Neural progenitor cell (in vitro differentiated cells): ENCODE measurements around the gene KIR3DL3.
"Not testable (repeated sequence)": the region's sequence is repeated elsewhere in the genome, so short reads cannot be mapped to it uniquely, and the experiment has no call there.

Source experiments
- EZH2 ChIP-seq: fragments of 200-600 bp; sonication (generic); IDR thresholded peaks from 2 replicates; pipeline ENCODE4 v1.6.1; 2017; ENCODE audit warnings: antibody characterized with exemption, mild to moderate bottlenecking, moderate library complexity
- TF ChIP-seq, protein P1 (sequence below): fragments of 200-600 bp; sonication (generic); IDR thresholded peaks from 2 replicates; pipeline ENCODE4 v1.5.1; 2017; ENCODE audit warnings: antibody characterized with exemption, mild to moderate bottlenecking

DNA sequence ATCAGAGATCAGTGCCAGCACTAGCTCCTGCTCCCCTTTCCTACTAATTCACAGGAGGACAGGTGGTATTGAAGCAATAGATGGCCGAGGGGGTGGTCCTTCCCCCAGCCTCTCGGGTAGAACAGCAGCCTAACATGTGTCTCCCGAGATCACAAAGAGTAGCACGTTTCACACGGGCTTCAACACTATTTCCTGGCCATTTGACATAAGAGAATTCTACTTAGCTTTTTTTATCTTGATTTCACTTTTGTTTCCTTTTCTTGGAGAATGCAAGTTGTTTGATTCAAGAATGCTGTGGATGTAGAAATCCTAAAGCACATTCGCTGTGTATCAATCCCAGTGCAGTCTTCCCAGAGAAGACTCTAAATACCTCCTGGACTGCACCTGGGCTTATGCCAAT lies 26.0 kb downstream of the KIR3DL3 start:
- TF ChIP-seq, protein P1, sequence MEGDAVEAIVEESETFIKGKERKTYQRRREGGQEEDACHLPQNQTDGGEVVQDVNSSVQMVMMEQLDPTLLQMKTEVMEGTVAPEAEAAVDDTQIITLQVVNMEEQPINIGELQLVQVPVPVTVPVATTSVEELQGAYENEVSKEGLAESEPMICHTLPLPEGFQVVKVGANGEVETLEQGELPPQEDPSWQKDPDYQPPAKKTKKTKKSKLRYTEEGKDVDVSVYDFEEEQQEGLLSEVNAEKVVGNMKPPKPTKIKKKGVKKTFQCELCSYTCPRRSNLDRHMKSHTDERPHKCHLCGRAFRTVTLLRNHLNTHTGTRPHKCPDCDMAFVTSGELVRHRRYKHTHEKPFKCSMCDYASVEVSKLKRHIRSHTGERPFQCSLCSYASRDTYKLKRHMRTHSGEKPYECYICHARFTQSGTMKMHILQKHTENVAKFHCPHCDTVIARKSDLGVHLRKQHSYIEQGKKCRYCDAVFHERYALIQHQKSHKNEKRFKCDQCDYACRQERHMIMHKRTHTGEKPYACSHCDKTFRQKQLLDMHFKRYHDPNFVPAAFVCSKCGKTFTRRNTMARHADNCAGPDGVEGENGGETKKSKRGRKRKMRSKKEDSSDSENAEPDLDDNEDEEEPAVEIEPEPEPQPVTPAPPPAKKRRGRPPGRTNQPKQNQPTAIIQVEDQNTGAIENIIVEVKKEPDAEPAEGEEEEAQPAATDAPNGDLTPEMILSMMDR: not testable (repeated sequence)
- not testable (repeated sequence) for TF ChIP-seq EZH2
